HEK293T (cell line): ENCODE measurements around the gene CPNE8.

Experiments used
- CTCF ChIA-PET: fragments of 350-600 bp; formaldehyde crosslinking; extraction: SDS; loops from one replicate; lab custom pipeline; 2021; ENCODE audit warnings: antibody characterized with exemption, inconsistent platforms; lab: Yijun Ruan, JAX
- POLR2A ChIA-PET: fragments of 350-600 bp; formaldehyde crosslinking; extraction: SDS; loops from one replicate; lab custom pipeline; 2020; ENCODE audit warnings: antibody characterized with exemption, inconsistent platforms; lab: Yijun Ruan, JAX
- DNase-seq: peaks from one replicate; pipeline ENCODE4 v3.0.0; 2012; ENCODE audit warnings: mixed read lengths; ENCODE audit errors: extremely low spot score
- ARNT ChIP-seq: fragments of 450-650 bp; IDR thresholded peaks from 2 replicates; pipeline ENCODE4 v1.6.1; 2017; ENCODE audit warnings: mild to moderate bottlenecking
- BHLHE40 ChIP-seq: fragments of 450-650 bp; IDR thresholded peaks from 2 replicates; pipeline ENCODE4 v1.6.1; 2016; ENCODE audit warnings: mild to moderate bottlenecking, moderate library complexity, borderline replicate concordance
- CTBP1 ChIP-seq: fragments of 450-650 bp; IDR thresholded peaks from 2 replicates; pipeline ENCODE4 v1.6.1; 2016; ENCODE audit warnings: borderline replicate concordance
- ELF4 ChIP-seq: fragments of 450-650 bp; IDR thresholded peaks from 2 replicates; pipeline ENCODE4 v1.6.1; 2017; ENCODE audit warnings: antibody characterized with exemption
- FOXA1 ChIP-seq: fragments of 450-650 bp; IDR thresholded peaks from 2 replicates; pipeline ENCODE4 v1.6.1; 2016; ENCODE audit warnings: mild to moderate bottlenecking
- FOXK2 ChIP-seq: fragments of 450-650 bp; IDR thresholded peaks from 2 replicates; pipeline ENCODE4 v1.6.1; 2016; ENCODE audit warnings: mild to moderate bottlenecking
- FOXM1 ChIP-seq: fragments of 450-650 bp; IDR thresholded peaks from 2 replicates; pipeline ENCODE4 v1.6.1; 2017; ENCODE audit warnings: mild to moderate bottlenecking, borderline replicate concordance
- HDGF ChIP-seq: fragments of 450-650 bp; IDR thresholded peaks from 2 replicates; pipeline ENCODE4 v1.6.1; 2017; ENCODE audit warnings: antibody characterized with exemption, borderline replicate concordance
- L3MBTL2 ChIP-seq: fragments of 450-650 bp; conservative IDR thresholded peaks from 2 replicates; pipeline ENCODE4 v1.6.1; 2016; ENCODE audit warnings: mild to moderate bottlenecking
- LEF1 ChIP-seq: fragments of 450-650 bp; IDR thresholded peaks from 2 replicates; pipeline ENCODE4 v1.6.1; 2017; ENCODE audit warnings: mild to moderate bottlenecking, borderline replicate concordance
- NFRKB ChIP-seq: fragments of 450-650 bp; IDR thresholded peaks from 2 replicates; pipeline ENCODE4 v1.6.1; 2016; ENCODE audit warnings: mild to moderate bottlenecking, moderate library complexity
- SP1 ChIP-seq: fragments of 450-650 bp; IDR thresholded peaks from 2 replicates; pipeline ENCODE4 v1.6.1; 2017
- SUZ12 ChIP-seq: fragments of 450-650 bp; IDR thresholded peaks from 2 replicates; pipeline ENCODE4 v1.6.1; 2016; ENCODE audit warnings: mild to moderate bottlenecking
- TARDBP ChIP-seq: fragments of 450-650 bp; IDR thresholded peaks from 2 replicates; pipeline ENCODE4 v1.6.1; 2016
- ZNF384 ChIP-seq: fragments of 450-650 bp; IDR thresholded peaks from 2 replicates; pipeline ENCODE4 v1.6.1; 2016
- TF ChIP-seq, protein P1 (sequence below): fragments of 450-650 bp; IDR thresholded peaks from 2 replicates; pipeline ENCODE4 v1.6.1; 2016

Gene CPNE8

DNA sequence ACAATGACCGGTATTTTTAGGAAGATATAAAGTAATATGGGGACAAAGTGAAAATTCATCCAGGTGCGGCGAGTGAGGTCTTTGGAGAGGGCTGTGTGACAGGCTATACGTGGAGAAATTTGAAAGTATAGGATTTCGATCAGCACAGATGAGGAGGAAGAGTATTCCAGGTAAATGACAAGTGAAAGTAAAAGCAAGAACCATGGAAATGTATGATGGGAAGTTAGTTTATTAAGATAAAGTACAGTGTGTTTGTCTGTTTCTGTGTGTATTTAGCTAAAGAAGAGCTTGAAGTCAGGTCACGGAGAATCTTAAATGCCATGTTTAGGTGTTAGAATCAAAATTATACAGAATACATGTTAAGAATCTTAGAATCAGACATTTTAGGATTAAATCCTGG, 239.0 kb downstream of the CPNE8 start:
- DNase-seq = no peak
- TF ChIP-seq BHLHE40 (no peak), HDGF (no peak), L3MBTL2 (no peak), CTBP1 (no peak), SP1 (no peak), SUZ12 (no peak), FOXK2 (no peak), TARDBP (no peak), NFRKB (no peak), ZNF384 (no peak), LEF1 (no peak), FOXM1 (no peak)
- TF ChIP-seq, protein P1, sequence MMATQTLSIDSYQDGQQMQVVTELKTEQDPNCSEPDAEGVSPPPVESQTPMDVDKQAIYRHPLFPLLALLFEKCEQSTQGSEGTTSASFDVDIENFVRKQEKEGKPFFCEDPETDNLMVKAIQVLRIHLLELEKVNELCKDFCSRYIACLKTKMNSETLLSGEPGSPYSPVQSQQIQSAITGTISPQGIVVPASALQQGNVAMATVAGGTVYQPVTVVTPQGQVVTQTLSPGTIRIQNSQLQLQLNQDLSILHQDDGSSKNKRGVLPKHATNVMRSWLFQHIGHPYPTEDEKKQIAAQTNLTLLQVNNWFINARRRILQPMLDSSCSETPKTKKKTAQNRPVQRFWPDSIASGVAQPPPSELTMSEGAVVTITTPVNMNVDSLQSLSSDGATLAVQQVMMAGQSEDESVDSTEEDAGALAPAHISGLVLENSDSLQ = no peak
- CTCF ChIA-PET = interaction anchor here (0.6 kb wide), 1 partner anchor 240 kb away, joined by 3 read pairs; no protein-coding TSS in a partner anchor
- POLR2A ChIA-PET = interaction anchor here (2.3 kb wide), 1 partner anchor 239 kb away, joined by 9 read pairs; the partner anchor contains the start of gene CPNE8

DNA sequence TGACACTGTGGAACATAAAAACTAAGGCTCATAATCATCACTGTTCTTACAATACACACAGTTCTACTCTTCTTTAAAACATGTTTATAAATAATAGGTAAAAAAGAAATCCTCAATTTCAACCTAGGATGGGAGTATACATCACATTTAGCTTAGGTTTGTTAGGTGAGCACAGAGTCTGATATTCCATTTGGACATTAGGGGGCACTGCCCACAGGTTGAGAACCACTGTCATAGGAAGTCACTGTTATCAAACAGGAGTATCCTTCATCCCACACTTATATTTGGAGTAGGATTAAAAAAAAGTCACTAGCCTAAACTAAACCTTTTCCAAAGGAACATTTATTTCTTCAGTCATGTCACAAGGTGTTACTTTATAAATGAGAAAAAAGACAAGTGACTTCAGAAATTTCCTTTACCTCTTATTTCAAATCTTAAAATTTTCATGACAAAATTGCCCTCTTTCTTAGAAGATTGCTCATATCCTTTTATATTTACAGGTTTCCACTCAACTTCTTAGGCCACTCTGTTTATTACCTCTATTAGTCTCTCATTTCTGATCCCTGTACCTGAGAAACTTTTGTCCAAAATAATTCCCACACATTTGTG, 240.6 kb downstream of the CPNE8 start:
- CTCF ChIA-PET = interaction anchor here (0.6 to 1.0 kb wide), 4 partner anchors 55 to 608 kb away, joined by 3 to 7 read pairs (median 3); partner anchors contain the start of gene CPNE8
- TF ChIP-seq FOXK2 (no peak), ARNT (no peak)
- peak; percentile 10 for DNase-seq
- POLR2A ChIA-PET = interaction anchor here (2.3 kb wide), 1 partner anchor 241 kb away, joined by 9 read pairs; the partner anchor contains the start of gene CPNE8

DNA sequence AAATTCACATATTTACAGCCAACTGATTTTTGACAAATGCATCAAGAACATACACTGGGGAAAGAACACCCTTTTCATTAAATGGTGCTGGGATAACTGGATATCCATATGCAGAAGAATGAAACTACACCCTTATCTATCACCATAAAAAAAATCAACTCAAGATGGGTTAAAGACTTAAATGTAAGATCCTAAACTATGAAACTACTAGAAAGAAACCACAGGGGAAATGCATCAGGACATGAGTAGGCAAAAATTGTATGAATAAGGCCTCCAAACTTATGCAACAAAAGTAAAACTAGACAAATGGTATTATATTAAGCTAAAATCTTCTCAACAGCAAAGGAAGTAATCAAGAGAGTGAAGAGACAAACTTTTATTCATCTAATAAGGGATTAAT, 242.6 kb downstream of the CPNE8 start:
- POLR2A ChIA-PET = no interaction called here
- no peak for DNase-seq
- CTCF ChIA-PET = no interaction called here
- TF ChIP-seq ARNT (no peak), BHLHE40 (no peak), LEF1 (no peak), FOXM1 (no peak), L3MBTL2 (no peak), FOXK2 (no peak), CTBP1 (no peak), SP1 (no peak), ZNF384 (no peak), SUZ12 (no peak), ELF4 (no peak), FOXA1 (no peak), TARDBP (no peak), HDGF (no peak), NFRKB (no peak)
- TF ChIP-seq, protein P1 = no peak

DNA sequence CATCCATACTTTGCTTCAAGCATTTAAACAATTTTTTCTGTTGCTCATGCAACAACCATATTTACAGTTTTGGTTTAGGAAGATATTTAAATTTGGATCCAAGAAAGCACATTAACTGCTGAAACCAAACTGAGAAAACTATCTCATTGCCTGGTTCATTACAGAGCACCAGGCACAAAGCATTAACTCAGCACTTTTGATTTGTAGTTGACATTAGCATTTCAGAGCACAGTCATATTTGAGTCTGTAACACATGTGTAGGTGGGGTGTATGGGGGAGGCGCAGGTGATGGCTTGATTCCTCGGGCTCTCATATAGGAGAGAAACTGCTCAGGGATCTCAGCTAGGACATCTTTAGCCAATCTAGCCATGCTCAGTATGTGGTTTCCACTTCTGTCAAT, 251.7 kb downstream of the CPNE8 start:
- no peak for DNase-seq
- ChIA-PET POLR2A (no interaction called here), CTCF (no interaction called here)
- TF ChIP-seq L3MBTL2 (no peak), ARNT (no peak), FOXA1 (no peak), BHLHE40 (no peak), ELF4 (no peak)
- TF ChIP-seq, protein P1 = no peak

DNA sequence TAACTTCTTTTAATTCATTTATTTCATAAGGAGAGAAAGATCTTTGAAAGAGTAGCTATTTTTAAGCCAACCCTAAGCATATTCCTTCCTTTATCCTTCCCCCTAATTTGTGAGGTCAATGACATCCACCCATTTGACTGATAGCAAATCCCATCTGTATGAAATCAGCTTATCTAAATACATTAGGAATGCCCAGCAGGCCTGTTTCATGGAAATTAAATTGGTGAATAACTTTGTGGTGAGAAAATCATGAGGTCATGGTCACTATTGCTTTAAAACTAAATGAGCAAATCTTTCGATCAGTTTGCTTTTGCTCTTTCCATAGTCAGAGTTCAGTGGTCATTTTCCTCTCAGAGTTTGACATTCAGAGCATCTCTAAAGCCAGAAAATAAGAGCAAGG, 256.6 kb downstream of the CPNE8 start:
- no peak for DNase-seq
- ChIA-PET CTCF (no interaction called here), POLR2A (no interaction called here)
- no peak for TF ChIP-seq NFRKB

DNA sequence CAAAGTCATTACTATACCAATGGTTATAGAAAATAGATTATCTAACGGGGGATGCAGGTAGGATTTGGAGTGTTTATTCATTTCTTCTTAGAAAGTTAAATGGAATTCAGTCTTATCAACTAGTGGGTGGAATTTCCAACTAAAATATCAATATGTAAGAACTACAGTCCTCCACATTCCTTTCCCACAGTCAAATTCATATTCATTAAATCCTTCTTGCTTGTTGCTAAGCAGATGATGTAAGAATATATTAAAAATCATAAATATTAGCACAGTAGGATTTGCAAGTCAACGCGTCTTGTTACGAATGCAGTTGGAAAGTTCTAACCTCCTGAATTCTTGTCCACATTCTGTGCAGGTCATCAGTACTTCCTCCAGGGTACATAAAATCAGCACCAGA, 259.2 kb downstream of the CPNE8 start:
- CTCF ChIA-PET = no interaction called here
- POLR2A ChIA-PET = no interaction called here
- no peak for DNase-seq
- TF ChIP-seq ELF4 = no peak
- no peak for TF ChIP-seq L3MBTL2
- TF ChIP-seq CTBP1 = no peak
- no peak for TF ChIP-seq ZNF384
- TF ChIP-seq TARDBP = no peak
- TF ChIP-seq, protein P1 = no peak
- TF ChIP-seq FOXK2 = no peak
- no peak for TF ChIP-seq ARNT
- TF ChIP-seq NFRKB = no peak
- no peak for TF ChIP-seq HDGF
- TF ChIP-seq FOXM1 = no peak
- TF ChIP-seq SP1 = no peak
- TF ChIP-seq BHLHE40 = no peak
- TF ChIP-seq SUZ12 = no peak
- no peak for TF ChIP-seq LEF1
- no peak for TF ChIP-seq FOXA1
